Activated naive CD8-positive, alpha-beta T cell treated with anti-CD3 and anti-CD28 coated beads for 36 hours (primary cell): ENCODE measurements around the gene STK4. TPM values are rescaled to one million over a fixed set of nuclear protein-coding genes. Genes with fewer than 3 reads are reported as not detected.
A peak's percentile ranks its signal among the peaks of the same experiment; 100 is the strongest.

Experiments
- DNase-seq: peaks from one replicate; pipeline ENCODE4 v3.0.0; 2021
- H3K27ac Mint-ChIP-seq: one replicate; pipeline ENCODE4 v1.8.0; 2022; ENCODE audit warnings: mild to moderate bottlenecking, moderate library complexity, mixed read lengths
- H3K27me3 Mint-ChIP-seq: one replicate; pipeline ENCODE4 v1.8.0; 2022; ENCODE audit warnings: mild to moderate bottlenecking, mixed read lengths
- H3K36me3 Mint-ChIP-seq: one replicate; pipeline ENCODE4 v1.8.0; 2021; ENCODE audit warnings: mild to moderate bottlenecking, mixed read lengths
- H3K4me1 Mint-ChIP-seq: one replicate; pipeline ENCODE4 v1.8.0; 2021; ENCODE audit warnings: mixed read lengths
- H3K4me3 Mint-ChIP-seq: one replicate; pipeline ENCODE4 v1.8.0; 2022; ENCODE audit warnings: mild to moderate bottlenecking, moderate library complexity, mixed read lengths
- H3K9me3 Mint-ChIP-seq: one replicate; pipeline ENCODE4 v1.8.0; 2022; ENCODE audit warnings: mixed read lengths
- total RNA-seq, 2 experiments: library from RNA; stranded (reverse); gene quantifications; one replicate each; pipeline ENCODE4 v1.2.3, GENCODE V29; 2021

Gene STK4
- total RNA-seq, result 100 to 1,000 TPM; 180 to 198 TPM

DNA sequence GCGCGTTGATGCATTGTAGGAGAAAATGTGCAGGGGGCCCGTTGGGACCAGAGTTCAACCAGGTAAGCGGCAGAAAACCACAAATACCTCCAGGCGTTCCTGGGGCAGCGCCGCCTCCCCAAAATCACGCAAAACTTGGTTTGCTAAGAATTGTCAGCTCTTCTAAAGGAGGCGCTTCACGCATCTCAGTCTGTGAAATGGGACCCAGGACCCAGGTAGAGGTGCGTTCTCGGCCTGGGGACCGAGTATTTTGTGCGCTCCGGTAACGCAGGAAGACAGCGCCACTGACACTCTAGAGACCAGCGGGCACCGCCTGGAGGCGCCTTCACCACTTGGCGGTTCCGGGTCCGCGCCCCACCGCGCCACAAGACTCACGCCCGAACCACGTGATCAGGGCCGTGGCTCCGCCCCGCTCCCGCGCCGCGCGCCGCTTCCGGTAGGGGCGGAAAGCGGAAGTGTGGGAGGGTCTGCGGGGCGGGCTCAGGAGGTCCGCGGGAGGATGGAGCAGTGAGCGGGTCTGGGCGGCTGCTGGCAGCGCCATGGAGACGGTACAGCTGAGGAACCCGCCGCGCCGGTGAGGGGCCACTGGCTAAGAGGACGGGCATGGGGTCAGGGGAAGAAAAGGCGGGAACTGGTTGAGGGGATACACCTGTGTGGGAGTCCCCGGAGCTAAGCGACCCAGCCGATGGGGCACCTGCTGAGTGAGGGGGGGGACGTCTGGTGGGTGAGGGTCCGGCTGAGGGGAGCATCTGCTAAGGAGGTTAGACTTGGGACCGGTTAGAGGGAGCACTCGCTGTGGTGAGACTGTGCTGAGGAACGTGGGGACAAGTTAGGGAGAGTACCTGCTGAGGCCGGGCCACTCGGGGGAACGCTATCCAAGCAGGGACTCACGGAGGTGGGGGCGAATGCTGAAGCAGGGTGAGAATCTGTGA lies at the start of gene STK4:
TSS of gene STK4 (plus strand) at position 483 of the 932 bp plus-strand sequence. CDS start at position 540, 57 bp downstream.
- H3K4me3 Mint-ChIP-seq, result peak within 1 kb of the TSS; percentile 98
- DNase-seq, result peak; percentile 96
- peaks cover 60% of the 10 kb centered on the region for H3K4me1 Mint-ChIP-seq
- H3K36me3 Mint-ChIP-seq, result peaks cover 42% of the 10 kb centered on the region
- H3K27me3 Mint-ChIP-seq, result peaks cover 4% of the 10 kb centered on the region
- peak within 1 kb of the TSS; percentile 97 for H3K27ac Mint-ChIP-seq
- H3K9me3 Mint-ChIP-seq, result peaks cover 5% of the 10 kb centered on the region

- H3K4me1 Mint-ChIP-seq, result peaks cover 18% of the 10 kb centered on the region
- H3K4me3 Mint-ChIP-seq, result no peak overlapping the region
- no peak for DNase-seq
- H3K36me3 Mint-ChIP-seq, result peaks cover 35% of the 10 kb centered on the region
- no peaks in the 10 kb centered on the region for H3K9me3 Mint-ChIP-seq
- H3K27ac Mint-ChIP-seq, result no peak overlapping the region
- H3K27me3 Mint-ChIP-seq, result no peaks in the 10 kb centered on the region
These were observed 49.7 kb upstream of the STK4 start for GRCh38 chr20:44916586-44916985.

GRCh38 chr20:44917399-44917798 lies 48.9 kb upstream of the STK4 start:
- Mint-ChIP-seq H3K27me3 (no peaks in the 10 kb centered on the region), H3K27ac (no peak overlapping the region), H3K4me1 (peaks cover 11% of the 10 kb centered on the region), H3K9me3 (no peaks in the 10 kb centered on the region), H3K4me3 (no peak overlapping the region), H3K36me3 (peaks cover 32% of the 10 kb centered on the region)
- DNase-seq, result no peak

DNA sequence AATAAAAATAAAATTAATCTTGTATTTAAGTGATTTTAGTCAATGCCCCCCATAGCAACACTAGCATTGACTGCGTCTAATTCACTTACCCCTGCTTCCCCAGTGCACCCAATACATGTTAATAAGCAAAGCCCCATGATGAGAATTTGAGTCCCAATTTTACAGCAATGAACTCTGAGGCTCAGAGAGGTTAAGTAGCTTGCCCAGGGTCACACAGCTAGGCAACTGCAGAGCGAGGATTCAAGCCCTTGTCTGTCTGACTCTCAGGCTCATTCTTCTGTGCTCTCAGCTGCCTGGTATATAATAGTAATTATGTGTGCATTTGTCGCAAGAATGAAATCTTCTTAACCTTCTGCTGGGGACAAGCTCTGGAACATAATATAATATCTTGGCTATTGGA lies 48.0 kb upstream of the STK4 start:
- no peak overlapping the region for H3K27ac Mint-ChIP-seq
- peaks cover 29% of the 10 kb centered on the region for H3K36me3 Mint-ChIP-seq
- H3K27me3 Mint-ChIP-seq, result no peaks in the 10 kb centered on the region
- DNase-seq, result no peak
- peaks cover 11% of the 10 kb centered on the region for H3K4me1 Mint-ChIP-seq
- H3K9me3 Mint-ChIP-seq, result no peaks in the 10 kb centered on the region
- H3K4me3 Mint-ChIP-seq, result no peak overlapping the region

DNA sequence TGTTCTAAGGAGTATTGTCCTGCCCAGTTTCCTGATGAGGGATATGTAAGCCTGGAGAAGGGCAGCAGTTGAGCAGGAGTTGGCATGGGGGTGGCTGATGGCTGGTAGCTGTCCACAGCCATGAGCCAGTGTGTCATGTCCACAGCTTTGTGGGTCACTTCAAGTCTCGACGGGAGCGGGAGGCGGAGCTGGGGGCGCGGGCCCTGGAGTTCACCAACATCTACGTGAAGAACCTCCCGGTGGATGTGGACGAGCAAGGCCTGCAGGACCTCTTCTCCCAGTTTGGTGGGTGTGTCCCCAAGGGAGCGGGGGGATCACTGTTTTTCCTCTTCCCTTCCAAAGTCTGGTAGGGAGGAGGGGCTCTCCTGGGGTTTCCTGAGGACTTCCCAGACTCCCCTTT lies 47.6 kb upstream of the STK4 start:
- DNase-seq, result no peak
- Mint-ChIP-seq H3K4me3 (no peak overlapping the region), H3K27me3 (no peaks in the 10 kb centered on the region), H3K4me1 (peaks cover 11% of the 10 kb centered on the region), H3K9me3 (no peaks in the 10 kb centered on the region), H3K36me3 (peaks cover 25% of the 10 kb centered on the region), H3K27ac (no peak overlapping the region)

DNA sequence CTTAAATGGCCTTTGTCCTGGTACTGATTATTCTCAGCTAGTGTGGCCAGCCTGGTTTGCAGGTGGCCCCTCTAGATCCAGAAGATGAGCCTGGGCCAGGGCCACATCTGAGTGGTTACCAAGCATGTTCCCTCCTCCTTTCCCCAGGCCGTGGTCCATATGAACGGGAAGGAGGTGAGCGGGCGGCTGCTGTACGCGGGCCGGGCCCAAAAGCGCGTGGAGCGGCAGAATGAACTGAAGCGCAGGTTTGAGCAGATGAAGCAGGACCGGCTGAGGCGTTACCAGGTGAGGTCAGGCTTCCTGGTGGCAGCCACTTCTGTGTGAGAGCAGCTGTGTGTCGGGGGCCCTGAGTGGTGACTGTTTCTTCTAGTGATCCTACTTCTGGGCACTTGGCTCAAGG lies 44.9 kb upstream of the STK4 start:
- H3K27ac Mint-ChIP-seq, result no peak overlapping the region
- no peaks in the 10 kb centered on the region for H3K9me3 Mint-ChIP-seq
- no peaks in the 10 kb centered on the region for H3K27me3 Mint-ChIP-seq
- no peak overlapping the region for H3K4me3 Mint-ChIP-seq
- peaks cover 21% of the 10 kb centered on the region for H3K36me3 Mint-ChIP-seq
- DNase-seq, result no peak
- no peaks in the 10 kb centered on the region for H3K4me1 Mint-ChIP-seq

- H3K36me3 Mint-ChIP-seq, result peaks cover 11% of the 10 kb centered on the region
- no peak for DNase-seq
- H3K9me3 Mint-ChIP-seq, result no peaks in the 10 kb centered on the region
- no peaks in the 10 kb centered on the region for H3K27me3 Mint-ChIP-seq
- H3K4me1 Mint-ChIP-seq, result no peaks in the 10 kb centered on the region
- no peak overlapping the region for H3K4me3 Mint-ChIP-seq
- H3K27ac Mint-ChIP-seq, result no peak overlapping the region
These were observed 41.8 kb upstream of the STK4 start for GRCh38 chr20:44924541-44924940.

GRCh38 chr20:44928595-44928994 lies 37.7 kb upstream of the STK4 start:
- DNase-seq, result no peak
- Mint-ChIP-seq H3K4me3 (no peak overlapping the region), H3K27ac (no peak overlapping the region), H3K27me3 (no peaks in the 10 kb centered on the region), H3K9me3 (no peaks in the 10 kb centered on the region), H3K4me1 (no peaks in the 10 kb centered on the region), H3K36me3 (peaks cover 11% of the 10 kb centered on the region)

DNA sequence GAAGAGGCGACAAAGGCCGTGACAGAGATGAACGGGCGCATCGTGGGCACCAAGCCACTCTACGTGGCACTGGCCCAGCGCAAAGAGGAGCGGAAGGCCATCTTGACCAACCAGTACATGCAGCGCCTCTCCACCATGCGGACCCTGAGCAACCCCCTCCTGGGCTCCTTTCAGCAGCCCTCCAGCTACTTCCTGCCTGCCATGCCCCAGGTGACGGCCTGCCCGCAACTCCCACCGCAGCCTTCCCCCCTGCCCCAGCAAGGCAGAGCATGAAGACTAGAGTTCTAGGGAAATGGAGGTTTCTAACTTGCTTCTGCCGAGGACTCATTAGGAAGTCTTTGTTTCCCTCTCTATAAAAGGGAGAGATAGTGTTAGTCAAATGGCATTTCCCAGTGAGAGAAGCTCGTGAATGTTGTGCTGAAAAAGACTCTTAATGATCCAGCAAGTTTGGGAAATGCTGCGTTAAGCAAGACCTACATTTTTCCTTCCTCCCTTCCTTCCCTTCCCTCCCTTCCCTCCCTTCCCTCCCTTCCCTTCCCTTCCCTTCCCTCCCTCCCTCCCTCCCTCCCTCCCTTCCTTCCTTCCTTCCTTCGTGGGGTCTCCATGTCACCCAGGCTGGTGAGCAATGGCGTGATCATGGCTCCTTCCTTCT lies 35.7 kb upstream of the STK4 start:
- Mint-ChIP-seq H3K36me3 (peaks cover 11% of the 10 kb centered on the region), H3K9me3 (no peaks in the 10 kb centered on the region), H3K27me3 (no peaks in the 10 kb centered on the region), H3K4me1 (no peaks in the 10 kb centered on the region), H3K4me3 (no peak overlapping the region), H3K27ac (no peak overlapping the region)
- no peak for DNase-seq

- Mint-ChIP-seq H3K4me1 (no peaks in the 10 kb centered on the region), H3K9me3 (no peaks in the 10 kb centered on the region), H3K36me3 (peaks cover 14% of the 10 kb centered on the region), H3K27me3 (no peaks in the 10 kb centered on the region), H3K4me3 (no peak overlapping the region), H3K27ac (no peak overlapping the region)
- no peak for DNase-seq
These were observed 34.4 kb upstream of the STK4 start for GRCh38 chr20:44931911-44932310.

- Mint-ChIP-seq H3K27ac (no peak overlapping the region), H3K9me3 (no peaks in the 10 kb centered on the region), H3K27me3 (no peaks in the 10 kb centered on the region), H3K36me3 (peaks cover 16% of the 10 kb centered on the region), H3K4me1 (no peaks in the 10 kb centered on the region), H3K4me3 (no peak overlapping the region)
- DNase-seq, result no peak
These were observed 33.4 kb upstream of the STK4 start for GRCh38 chr20:44932916-44933315.

DNA sequence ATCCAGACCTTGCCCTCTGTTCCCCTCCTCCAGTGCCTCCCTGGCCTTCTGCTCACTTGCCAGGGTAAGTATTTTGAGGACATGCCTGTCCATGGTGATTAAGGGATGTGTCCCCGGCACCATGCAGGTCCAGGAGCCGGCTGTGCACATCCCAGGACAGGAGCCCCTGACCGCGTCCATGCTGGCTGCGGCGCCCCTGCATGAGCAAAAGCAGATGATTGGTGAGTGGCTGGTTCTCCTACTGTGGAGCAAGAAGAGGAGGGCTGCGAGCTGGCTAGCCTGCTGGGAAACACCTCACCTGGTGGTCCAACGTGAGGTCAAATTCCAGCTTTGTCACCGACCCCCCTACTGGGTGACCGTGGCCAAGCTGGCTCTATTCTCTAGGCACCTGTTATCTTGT lies 29.8 kb upstream of the STK4 start:
- H3K4me1 Mint-ChIP-seq, result no peaks in the 10 kb centered on the region
- H3K4me3 Mint-ChIP-seq, result no peak overlapping the region
- H3K36me3 Mint-ChIP-seq, result peaks cover 16% of the 10 kb centered on the region
- H3K9me3 Mint-ChIP-seq, result no peaks in the 10 kb centered on the region
- H3K27ac Mint-ChIP-seq, result no peak overlapping the region
- DNase-seq, result no peak
- no peaks in the 10 kb centered on the region for H3K27me3 Mint-ChIP-seq

DNA sequence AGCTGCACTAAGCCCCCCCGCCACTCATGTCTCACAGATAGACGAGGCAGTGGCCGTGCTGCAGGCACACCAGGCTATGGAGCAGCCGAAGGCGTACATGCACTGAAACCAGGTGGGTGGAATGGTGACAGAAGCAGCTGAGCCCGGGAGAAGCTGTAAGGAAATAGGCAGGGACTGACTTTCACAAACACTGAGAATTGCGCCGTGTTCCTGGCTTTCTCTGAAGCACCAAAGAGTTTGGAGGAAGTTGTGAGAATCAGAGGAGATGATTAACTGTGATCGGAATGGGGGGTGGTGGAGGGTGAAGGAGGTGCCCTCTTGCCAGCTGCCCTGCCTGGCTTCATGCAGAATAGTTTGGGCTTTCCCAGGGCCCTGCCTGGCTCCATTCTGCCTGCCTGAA lies 27.7 kb upstream of the STK4 start:
- no peaks in the 10 kb centered on the region for H3K27me3 Mint-ChIP-seq
- no peaks in the 10 kb centered on the region for H3K9me3 Mint-ChIP-seq
- H3K4me3 Mint-ChIP-seq, result no peak overlapping the region
- H3K4me1 Mint-ChIP-seq, result peaks cover 4% of the 10 kb centered on the region
- no peak for DNase-seq
- H3K27ac Mint-ChIP-seq, result no peak overlapping the region
- peaks cover 22% of the 10 kb centered on the region for H3K36me3 Mint-ChIP-seq

DNA sequence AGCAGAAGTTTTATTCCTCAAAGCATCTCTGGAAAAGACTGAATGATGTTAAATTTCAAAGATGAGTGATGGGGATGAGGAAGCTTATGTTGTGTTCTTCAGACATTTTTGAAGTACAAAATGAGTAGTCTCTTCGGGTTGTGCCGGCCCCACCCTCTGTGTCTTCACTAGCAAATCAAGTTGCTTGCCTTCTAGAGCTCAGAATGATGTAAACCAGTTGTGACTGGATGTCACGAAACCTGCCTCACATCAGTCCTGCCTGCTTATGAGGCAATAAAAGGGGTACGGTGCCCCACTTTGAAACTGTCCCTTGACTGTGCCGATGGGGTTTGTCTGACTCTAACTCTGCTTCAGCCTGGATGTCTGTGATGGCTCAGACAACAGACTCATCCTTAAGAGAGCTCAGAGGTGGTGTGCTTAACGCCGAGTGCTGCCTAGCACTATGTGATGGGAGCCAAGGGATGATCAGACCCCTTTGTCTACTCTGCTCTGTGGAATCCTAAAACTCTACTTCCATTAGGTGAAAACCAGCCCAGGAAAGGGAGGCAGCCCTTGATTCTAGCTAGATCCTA lies 25.1 kb upstream of the STK4 start:
- no peak for DNase-seq
- peaks cover 5% of the 10 kb centered on the region for H3K4me1 Mint-ChIP-seq
- H3K4me3 Mint-ChIP-seq, result no peak overlapping the region
- H3K9me3 Mint-ChIP-seq, result no peaks in the 10 kb centered on the region
- H3K36me3 Mint-ChIP-seq, result peaks cover 22% of the 10 kb centered on the region
- peak overlapping the region; percentile 50 for H3K27ac Mint-ChIP-seq
- H3K27me3 Mint-ChIP-seq, result no peaks in the 10 kb centered on the region

GRCh38 chr20:44942264-44942973 lies 23.9 kb upstream of the STK4 start:
- DNase-seq, result no peak
- H3K4me1 Mint-ChIP-seq, result peaks cover 8% of the 10 kb centered on the region
- H3K27me3 Mint-ChIP-seq, result no peaks in the 10 kb centered on the region
- no peaks in the 10 kb centered on the region for H3K9me3 Mint-ChIP-seq
- no peak overlapping the region for H3K4me3 Mint-ChIP-seq
- peaks cover 17% of the 10 kb centered on the region for H3K36me3 Mint-ChIP-seq
- no peak overlapping the region for H3K27ac Mint-ChIP-seq
